Stimulated activated CD4-positive, alpha-beta T cell treated with anti-CD3 and anti-CD28 coated beads, Interleukin-4, amount 100 ng/mL, for 1 hour (primary cell): ENCODE data around the gene ATXN2L.
"Not testable (repeated sequence)": the region's sequence is repeated elsewhere in the genome, so short reads cannot be mapped to it uniquely, and the experiment has no call there.

Source experiments
- DNase-seq: peaks from one replicate; pipeline ENCODE4 v3.0.0-alpha.2; 2020

Gene ATXN2L, protein sequence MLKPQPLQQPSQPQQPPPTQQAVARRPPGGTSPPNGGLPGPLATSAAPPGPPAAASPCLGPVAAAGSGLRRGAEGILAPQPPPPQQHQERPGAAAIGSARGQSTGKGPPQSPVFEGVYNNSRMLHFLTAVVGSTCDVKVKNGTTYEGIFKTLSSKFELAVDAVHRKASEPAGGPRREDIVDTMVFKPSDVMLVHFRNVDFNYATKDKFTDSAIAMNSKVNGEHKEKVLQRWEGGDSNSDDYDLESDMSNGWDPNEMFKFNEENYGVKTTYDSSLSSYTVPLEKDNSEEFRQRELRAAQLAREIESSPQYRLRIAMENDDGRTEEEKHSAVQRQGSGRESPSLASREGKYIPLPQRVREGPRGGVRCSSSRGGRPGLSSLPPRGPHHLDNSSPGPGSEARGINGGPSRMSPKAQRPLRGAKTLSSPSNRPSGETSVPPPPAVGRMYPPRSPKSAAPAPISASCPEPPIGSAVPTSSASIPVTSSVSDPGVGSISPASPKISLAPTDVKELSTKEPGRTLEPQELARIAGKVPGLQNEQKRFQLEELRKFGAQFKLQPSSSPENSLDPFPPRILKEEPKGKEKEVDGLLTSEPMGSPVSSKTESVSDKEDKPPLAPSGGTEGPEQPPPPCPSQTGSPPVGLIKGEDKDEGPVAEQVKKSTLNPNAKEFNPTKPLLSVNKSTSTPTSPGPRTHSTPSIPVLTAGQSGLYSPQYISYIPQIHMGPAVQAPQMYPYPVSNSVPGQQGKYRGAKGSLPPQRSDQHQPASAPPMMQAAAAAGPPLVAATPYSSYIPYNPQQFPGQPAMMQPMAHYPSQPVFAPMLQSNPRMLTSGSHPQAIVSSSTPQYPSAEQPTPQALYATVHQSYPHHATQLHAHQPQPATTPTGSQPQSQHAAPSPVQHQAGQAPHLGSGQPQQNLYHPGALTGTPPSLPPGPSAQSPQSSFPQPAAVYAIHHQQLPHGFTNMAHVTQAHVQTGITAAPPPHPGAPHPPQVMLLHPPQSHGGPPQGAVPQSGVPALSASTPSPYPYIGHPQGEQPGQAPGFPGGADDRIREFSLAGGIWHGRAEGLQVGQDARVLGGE

DNA sequence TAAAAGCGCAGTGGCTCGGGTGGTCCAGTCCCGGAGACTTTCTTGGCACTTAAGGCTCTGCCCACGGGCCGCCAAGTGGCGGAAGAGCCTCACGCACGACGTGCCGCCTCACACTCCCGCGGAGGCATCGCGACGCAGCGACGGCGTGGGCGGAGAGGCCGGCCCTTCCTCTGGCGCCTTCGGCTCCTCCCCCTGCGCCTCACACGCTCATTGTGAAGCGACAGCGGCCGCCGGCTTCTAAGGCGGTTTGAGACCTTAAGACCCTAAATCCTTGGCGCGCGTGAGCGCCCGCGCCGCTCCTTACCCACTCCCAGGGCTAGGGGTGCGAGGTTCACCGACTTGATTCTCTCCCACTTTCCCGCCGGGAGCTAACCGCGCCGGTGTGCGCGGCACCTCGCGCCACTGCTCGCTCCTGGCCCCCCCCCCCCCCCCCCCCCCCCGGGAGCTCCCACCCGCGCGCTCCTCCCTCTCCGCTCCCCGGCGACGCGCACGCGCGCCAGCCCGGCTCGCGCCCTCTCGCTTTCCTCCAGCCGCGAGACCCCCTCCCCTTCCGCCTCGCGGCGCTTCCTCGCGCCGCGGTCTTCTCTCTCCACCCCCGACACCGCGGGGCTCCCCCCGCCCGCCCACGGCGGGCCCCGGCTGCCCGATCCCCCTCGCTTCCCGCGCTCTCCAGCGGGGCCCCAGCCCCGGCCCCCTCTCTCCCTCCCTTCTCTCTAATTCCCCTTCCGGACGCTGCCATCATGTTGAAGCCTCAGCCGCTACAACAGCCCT lies at the start of gene ATXN2L:
Gene ATXN2L, plus strand, starts transcription at position 480 of the 771 bp plus-strand sequence. Its CDS starts 261 bp downstream, at position 741.
- DNase-seq, result peak; percentile 97

DNA sequence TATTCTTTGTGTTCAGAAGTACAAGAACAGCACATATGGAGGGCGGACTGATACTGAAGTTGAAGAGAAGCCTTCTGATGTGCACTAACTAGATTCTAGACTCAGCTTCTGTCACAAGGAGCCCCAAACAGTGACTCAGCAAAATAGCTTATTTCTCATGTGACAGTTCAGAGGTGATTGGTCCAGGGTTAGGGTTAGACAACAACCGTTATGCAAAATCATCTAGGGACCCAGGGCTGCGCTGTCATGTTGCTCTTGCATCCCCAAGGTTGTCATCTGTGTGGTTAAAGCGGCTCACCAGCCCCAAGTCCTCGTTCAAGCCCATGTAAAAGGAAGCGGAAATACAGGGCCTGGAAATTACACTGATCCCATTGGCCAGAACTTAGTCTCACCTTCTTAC lies 41.1 kb upstream of the ATXN2L start:
- not testable (repeated sequence) for DNase-seq

DNA sequence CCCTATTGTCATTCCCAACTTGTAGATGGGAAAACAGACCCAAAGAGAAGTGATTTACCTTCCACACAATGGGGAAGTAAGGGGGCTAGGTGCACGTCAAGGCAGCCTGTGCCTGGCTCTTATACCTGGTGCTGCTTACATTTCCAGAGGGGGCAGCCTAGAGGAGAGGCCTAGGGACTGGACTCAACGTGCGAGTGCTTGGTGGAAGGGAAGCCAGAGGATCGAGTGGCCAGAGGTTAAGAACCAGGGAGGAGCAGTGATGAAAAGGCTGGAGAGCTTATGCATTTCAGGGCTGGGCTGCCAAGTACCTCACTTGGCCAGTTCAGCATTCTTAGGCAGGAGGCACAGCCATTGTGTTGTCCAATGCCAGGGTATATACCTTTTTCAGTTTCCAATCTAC lies 40.4 kb upstream of the ATXN2L start:
- not testable (repeated sequence) for DNase-seq

DNA sequence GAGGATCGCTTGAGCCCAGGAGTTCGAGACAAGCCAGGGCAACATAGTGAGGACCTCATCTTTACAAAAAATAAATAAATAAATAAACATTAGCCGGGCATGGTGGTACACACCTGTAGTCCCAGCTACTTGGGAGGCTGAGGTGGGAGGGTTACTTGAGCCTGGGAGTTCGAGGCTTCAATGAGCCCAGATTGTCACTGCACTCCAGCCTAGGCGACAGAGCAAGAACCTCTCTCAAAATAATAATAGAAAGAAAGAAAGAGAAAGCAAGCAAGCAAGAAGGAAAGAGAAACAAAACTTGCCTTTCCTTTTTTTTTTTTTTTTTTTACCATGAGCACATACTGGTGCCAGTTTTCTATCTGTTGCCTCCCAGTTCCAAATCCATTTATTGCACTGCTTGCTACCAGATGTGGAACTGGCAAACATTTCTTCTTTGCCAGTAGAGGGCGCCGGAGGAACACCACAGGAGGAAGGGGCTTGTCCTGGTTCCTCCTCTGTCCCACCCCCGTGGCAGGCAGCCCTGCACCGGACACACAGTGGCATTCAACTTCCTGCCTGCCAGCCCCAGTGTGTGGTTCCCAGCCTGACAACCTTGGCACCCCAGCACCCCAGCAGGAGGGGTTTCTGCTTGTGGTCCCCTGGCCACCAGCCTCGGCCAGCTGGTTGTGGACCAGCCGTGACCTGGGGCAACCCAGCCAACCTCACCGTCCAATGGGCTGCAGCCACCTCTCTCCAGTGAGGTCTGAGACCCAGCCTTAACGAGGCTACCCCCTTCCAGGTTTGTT lies 20.4 kb upstream of the ATXN2L start:
- DNase-seq, result peak; percentile 40

DNA sequence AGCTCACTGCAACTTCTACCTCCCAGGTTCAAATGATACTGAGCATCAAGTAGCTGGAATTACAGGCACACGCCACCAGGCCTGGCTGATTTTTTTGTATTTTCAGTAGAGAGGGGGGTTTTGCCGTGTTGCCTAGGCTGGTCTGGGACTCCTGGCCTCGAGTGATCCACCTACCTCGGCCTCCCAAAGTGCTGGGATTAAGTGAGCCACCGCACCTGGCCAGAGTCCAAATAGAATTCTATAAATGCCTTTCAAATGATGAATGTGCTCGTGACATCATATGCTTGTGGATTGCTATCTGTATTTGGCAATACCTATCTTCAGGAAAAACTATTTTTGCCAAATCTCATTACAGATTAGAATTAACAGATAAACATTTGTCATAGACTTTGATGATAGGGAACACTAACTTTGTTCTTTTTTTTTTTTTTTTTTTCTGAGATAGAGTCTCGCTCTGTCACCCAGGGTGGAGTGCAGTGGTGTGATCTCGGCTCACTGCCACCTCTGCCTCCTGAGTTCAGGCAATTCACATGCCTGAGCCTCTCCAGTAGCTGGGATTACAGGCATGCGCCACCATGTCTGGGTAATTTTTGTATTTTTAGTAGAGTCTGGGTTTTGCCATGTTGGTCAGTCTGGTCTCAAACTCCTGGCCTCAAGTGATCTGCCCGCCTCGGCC lies 15.2 kb upstream of the ATXN2L start:
- not testable (repeated sequence) for DNase-seq

DNA sequence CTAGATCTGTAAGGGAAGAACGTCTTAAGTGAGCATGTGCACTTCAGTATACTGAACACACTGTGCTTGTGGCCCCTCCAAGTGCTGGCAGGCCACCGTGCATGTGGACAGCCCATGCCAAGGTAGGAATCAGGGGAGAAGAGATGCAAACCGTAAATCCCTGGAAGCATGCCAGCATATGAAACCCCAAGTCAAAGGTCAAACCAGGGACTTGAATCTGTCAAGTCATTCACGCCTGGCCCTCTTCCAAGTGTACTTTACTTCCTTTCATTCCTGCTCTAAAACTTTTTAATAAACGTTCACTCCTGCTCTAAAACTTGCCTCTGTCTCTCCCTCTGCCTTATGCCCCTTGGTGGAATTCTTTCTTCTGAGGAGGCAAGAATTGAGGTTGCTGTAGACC lies 2.8 kb upstream of the ATXN2L start:
- DNase-seq, result no peak

DNA sequence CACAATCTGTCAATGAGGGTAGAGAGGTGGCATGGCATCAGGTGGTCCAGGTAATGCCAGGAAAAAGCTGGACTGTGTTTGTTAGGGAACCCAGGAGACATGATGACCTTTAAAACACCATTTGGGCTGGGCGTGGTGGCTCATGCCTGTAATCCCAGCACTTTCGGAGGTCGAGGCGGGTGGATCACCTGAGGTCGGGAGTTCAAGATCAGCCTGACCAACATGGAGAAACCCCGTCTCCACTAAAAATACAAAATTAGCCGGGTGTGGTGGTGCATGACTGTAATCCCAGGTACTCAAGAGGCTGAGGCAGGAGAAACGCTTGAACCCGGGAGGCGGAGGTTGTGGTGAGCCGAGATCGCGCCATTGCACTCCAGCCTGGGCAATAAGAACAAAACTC lies 2.3 kb upstream of the ATXN2L start:
- DNase-seq, result not testable (repeated sequence)

DNA sequence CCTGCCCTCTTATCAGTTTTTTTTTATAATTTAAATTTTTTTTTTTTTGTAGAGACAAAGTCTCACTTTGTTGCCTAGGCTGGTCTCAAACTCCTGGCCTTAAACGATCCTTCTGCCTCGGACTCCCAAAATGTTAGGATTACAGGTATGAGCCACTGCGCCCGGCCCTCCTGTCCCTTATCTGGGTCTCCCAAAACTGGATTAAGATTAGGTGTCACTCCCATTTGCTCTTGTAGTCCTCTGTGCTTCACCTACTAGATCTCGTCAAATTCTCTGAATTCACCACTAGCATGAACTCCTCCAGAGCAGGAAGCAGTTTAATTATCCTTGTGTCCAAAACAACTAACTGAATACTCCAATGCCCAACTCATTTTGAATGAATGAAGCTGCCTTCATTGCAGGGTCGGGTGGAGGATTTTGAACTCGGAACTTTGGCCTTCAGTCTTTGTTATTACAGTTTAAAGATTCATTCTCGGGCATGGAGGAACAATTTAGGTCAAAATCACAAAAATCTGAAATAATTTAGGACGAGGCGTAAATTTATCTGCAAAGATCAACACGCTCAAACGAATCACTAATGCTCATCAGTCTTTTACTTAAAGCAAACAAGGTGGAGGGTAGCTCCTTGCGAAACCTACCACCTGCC lies 802 bp upstream of the ATXN2L start:
- no peak for DNase-seq

DNA sequence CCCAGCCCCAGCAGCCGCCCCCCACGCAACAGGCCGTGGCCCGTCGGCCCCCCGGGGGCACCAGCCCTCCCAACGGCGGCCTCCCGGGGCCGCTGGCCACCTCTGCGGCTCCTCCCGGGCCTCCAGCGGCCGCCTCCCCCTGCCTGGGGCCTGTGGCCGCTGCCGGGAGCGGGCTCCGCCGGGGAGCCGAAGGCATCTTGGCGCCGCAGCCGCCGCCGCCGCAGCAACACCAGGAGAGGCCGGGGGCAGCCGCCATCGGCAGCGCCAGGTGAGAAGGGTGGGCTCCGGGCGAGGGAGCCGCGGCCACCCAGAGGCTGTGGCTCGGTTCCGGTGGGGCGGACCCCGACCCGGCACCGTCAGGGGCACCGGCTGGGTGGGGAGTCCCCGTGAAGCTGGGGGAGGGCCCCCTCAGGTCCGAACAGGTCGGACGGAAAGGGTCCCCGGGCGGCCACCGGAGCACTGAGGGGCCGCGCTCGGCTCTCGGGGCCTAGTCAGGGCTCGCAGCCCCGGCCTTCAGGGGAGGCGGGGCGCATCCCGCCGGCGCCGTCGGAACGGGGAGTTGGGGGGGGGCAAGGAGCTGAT lies 583 bp downstream of the ATXN2L start:
- no peak for DNase-seq

DNA sequence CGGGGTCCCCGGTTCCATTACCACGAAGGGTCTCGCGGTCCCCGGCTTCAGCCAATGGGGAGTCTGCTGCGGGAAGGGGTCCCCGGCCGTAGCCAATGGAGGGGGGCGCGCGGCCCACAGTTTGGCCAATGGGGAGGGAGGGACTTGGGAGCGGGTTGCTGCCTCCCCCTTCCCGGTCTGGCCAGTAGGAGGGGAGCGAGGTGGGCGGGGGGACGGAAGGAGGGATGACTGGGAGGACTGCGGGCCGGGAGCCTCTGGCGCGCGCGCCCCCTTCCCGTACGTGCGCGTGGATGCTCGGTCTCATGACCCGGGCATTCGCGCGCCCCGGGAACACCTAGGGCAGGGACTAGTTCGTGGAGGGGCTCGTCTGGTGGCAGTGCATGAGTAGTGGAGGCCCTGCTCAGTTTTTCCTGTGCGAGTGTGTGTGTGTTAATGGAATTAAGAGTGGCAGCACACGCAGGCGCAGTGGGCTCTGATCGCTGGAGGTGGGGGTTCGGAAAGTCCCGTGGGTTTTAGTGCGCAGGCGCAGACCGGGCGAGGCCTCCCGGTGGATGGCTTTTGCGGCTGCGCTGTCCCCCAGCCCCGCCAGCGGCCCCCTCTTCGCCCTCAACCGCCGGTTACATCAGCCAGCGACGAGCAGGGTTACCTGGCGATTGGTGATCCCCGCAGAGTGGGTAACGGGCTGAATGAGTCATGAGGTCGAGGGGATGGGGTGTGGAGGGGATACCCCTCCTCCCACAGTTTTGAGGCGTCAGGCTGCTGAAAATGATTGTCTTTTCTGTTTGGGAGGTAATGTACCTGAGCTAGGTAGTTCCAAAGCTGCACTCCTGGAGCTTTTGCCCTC lies 1.3 kb downstream of the ATXN2L start:
- peak; percentile 97 for DNase-seq

DNA sequence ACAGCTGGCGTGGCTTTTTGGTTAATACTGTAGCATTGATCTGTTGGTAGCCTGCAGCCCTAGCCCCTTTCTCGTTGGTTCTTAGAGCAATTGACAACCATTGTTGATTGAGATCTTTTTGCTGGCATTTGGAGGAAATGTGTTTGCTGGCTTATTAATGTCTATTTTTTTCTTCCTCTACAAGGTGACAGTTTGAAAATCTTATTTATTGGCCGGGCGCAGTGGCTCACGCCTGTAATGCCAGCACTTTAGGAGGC lies 1.8 kb downstream of the ATXN2L start:
- no peak for DNase-seq

DNA sequence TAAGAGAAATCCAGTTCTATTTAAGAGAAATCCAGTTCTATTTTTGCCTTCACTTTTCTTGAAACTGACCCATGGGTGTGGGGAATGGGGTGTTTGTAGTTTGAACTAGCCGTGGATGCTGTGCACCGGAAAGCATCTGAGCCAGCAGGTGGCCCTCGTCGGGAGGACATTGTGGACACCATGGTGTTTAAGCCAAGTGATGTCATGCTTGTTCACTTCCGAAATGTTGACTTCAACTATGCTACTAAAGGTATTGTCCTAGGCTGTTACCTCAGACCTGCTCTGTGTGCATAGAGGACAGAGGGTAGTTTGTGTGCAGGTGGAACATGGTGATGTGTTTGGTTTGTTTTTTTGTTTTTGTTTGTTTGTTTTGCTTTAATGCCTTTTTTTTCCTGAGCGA lies 3.3 kb downstream of the ATXN2L start:
- no peak for DNase-seq

DNA sequence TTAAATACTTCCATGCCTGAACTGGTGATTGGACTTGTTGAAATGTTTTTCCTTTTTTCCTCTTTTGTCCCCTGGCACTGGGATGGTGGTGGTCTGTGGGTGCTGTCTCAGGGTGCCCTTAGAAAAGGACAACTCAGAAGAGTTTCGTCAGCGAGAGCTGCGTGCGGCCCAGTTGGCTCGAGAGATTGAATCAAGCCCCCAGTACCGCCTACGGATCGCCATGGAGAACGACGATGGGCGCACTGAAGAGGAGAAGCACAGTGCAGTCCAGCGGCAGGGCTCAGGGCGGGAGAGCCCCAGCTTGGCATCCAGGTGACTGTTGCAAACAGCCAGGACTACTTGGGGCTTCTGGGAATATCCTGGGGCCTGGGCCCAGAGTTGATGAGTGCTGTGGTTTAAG lies 6.9 kb downstream of the ATXN2L start:
- no peak for DNase-seq

DNA sequence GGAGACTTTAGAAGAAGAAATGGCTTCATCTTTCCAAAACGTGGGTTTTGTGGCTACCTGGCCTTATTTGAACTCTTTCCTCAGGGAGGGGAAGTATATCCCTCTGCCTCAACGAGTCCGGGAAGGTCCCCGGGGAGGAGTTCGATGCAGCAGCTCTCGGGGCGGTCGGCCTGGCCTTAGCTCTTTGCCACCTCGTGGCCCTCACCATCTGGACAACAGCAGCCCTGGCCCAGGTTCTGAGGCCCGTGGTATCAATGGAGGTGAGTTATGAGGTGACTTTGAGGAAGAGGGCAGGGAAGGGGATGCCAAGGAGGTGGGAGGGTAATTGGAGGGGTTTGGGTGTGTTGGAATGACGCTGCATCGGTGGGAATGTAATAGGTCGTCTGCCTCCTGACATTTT lies 7.7 kb downstream of the ATXN2L start:
- DNase-seq, result no peak

DNA sequence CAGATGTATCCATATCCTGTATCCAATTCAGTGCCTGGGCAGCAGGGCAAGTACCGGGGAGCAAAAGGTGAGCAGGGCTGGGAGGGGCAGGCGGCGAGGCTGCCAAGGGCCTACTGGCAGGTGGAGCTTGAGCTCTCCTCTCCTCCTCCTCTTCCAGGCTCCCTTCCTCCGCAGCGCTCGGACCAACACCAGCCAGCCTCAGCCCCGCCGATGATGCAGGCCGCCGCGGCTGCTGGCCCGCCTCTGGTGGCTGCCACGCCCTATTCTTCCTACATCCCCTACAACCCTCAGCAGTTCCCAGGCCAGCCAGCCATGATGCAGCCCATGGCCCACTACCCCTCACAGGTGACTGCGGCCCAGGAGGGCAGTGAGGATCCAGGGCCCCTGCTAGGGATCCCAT lies 11.6 kb downstream of the ATXN2L start:
- DNase-seq, result no peak

DNA sequence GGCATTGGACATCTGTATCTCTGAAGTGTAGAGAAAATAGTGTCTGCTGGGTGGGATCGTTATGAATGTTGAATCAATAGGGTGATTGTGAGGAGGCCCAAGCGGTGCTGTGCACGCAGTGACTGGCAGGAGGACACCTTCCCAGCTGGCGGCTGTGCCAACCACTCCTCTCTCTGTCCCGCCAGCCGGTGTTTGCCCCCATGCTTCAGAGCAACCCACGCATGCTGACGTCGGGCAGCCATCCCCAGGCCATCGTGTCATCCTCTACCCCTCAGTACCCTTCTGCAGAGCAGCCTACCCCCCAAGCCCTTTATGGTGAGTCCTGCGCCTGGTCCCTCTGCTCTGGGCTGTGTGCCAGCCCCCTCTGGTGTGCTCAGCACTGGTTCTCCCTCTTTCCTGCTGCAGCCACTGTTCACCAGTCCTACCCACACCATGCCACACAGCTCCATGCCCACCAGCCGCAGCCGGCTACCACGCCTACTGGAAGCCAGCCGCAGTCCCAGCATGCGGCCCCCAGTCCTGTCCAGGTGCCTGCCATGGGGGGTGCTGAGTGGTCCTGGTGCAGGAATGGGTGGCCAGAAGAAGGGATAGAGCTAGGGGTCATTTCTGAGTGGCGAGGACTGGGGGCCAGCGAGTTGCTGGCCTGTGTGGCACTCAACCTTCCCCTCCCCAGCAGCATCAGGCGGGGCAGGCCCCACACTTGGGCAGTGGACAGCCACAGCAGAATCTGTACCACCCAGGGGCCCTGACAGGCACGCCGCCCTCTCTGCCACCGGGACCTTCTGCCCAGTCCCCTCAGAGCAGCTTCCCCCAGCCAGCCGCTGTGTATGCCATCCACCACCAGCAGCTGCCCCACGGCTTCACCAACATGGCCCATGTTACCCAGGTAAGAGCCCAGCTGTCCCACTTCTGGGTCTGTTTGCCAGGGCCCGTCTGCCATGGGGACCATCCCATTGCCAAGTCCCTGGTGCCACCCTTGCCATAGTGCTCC lies 12.4 kb downstream of the ATXN2L start:
- no peak for DNase-seq

DNA sequence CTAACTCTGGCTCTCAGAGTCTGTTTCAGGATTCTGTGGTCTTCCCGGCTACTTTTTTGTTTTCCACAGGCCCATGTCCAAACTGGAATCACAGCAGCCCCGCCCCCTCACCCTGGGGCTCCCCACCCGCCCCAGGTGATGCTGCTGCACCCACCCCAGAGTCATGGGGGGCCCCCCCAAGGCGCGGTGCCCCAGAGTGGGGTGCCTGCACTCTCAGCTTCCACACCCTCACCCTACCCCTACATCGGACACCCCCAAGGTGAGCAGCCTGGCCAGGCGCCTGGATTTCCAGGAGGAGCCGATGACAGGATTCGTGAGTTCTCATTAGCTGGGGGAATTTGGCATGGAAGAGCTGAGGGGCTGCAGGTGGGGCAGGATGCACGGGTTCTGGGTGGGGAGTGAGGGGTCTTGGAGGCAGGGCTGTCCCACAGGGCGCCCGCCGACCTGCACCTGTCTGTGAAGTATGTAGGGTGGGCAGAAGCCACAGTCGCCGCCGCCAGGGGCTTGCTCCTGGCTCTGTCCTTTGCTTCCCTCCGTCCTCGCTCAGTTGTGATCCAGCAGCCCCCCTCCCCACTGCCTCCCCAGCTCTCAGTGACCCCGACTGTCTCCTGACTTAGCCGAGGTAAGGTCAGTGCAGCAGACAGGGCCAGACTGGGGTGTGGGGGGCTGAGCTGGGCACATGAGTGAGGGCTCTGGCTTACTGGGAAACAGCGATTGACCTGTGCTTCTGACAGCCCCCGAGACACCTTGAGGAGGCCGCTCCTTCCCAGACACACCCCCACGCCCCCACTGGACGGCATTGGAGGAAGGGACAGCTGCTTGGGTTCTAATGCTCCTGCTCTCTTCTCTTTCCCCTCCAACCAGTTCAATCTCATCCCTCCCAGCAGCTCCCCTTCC lies 13.3 kb downstream of the ATXN2L start:
- DNase-seq, result no peak

DNA sequence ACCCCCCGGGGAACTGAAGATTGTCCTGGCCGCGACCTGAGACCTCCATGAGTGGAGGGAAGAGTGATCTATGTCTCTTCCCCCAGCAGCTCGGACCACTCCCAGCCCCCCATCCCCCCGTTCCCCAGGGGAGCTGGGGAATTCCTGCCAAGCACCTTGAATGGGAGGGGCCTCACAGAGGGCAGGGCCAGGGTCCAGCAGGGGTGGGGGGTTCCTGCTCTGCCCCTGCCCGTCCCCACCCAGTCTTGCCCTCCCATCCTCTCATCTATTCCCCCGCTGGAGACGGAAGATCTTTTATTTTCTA lies 13.9 kb downstream of the ATXN2L start:
- no peak for DNase-seq
